GM12891 (cell line): ENCODE measurements around the gene AIDA.

Experiments used
- PAX5 ChIP-seq: IDR thresholded peaks from 2 replicates; pipeline ENCODE4 v1.6.1; 2011; ENCODE audit warnings: low read length, moderate library complexity, mild to moderate bottlenecking; ENCODE audit not compliant: insufficient read depth, severe bottlenecking
- POLR2A ChIP-seq: IDR thresholded peaks from 2 replicates; pipeline ENCODE4 v1.6.1; 2011; ENCODE audit warnings: low read depth, low read length, control low read depth

DNA sequence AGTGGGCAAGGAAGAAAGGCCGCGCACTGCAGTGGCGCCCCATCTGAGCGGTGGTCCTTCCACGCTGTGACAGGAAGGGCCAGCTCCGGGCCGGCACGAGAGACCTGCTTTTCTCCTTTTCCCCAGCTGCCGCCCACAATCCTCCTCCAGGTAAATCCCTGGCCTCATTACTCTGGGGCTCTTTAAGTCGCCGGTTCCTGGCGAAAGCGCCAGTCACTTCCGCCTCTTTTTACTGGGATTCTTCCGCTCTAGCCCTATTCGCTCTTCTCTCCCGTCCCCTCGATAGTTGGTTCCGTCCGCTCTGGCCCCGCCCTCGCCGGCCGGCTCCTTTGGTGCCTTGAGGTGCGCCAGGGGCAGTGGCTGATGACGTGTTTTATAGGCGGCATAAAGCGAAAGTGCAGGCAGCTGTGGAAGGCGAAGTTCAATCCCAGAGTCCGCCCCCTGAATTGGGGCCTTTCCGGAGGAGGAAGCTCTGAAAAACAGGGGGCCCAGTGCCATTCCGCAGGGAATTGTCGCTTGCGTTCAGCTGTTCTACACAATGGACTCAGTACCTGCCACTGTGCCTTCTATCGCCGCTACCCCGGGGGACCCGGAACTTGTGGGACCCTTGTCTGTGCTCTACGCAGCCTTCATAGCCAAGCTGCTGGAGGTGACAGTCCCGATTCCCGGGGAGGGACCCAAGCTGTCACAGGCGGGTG, 68.2 kb downstream of the AIDA start:
- TF ChIP-seq POLR2A: peak; percentile 93
- no peak for TF ChIP-seq PAX5
